Keratinocyte (primary cell): ENCODE measurements around the gene CHD2. TPM values are rescaled to one million over a fixed set of nuclear protein-coding genes. Genes with fewer than 3 reads are reported as not detected.

Experiments
- DNase-seq: peaks from one replicate; pipeline ENCODE4 v3.0.0-alpha.2; 2011; ENCODE audit warnings: low read depth, missing footprints, low spot score
- FAIRE-seq: peaks from 2 replicates; lab custom pipeline; 2011; peaks lifted over from hg19 to GRCh38; lab: Jason Lieb, UNC
- H2AFZ ChIP-seq: 2 replicates; pipeline ENCODE4 v1.6.0; 2012; ENCODE audit warnings: low read length, control low read depth, inconsistent platforms; ENCODE audit not compliant: control insufficient read depth
- H3K27ac ChIP-seq: 2 replicates; pipeline ENCODE4 v1.5.1; 2011; ENCODE audit warnings: low read length; ENCODE audit not compliant: control insufficient read depth, insufficient read depth
- H3K27me3 ChIP-seq: 3 replicates; pipeline ENCODE4 v1.6.0; 2011; ENCODE audit warnings: low read length; ENCODE audit not compliant: control insufficient read depth, insufficient read depth; ENCODE audit errors: extremely low read depth
- H3K36me3 ChIP-seq, 2 experiments: 2 replicates in 1 of 2; 3 replicates in 1 of 2; pipeline ENCODE4 v1.5.1; 2011; ENCODE audit warnings: low read length in 2 of 2, mild to moderate bottlenecking in 1 of 2; ENCODE audit not compliant: control insufficient read depth in 2 of 2, insufficient read depth in 2 of 2; ENCODE audit errors: extremely low read depth in 1 of 2
- H3K4me1 ChIP-seq: 3 replicates; pipeline ENCODE4 v1.5.1; 2011; ENCODE audit warnings: low read length; ENCODE audit not compliant: control insufficient read depth, insufficient read depth; ENCODE audit errors: extremely low read depth
- H3K4me2 ChIP-seq: 3 replicates; pipeline ENCODE4 v1.6.0; 2011; ENCODE audit warnings: low read depth, low read length; ENCODE audit not compliant: control insufficient read depth, insufficient read depth; ENCODE audit errors: extremely low read depth
- H3K4me3 ChIP-seq, 3 experiments: fragments of 200-600 bp in 1 of 3; sonication (generic) in 1 of 3; 2 replicates in 2 of 3; 3 replicates in 1 of 3; pipeline ENCODE4 v1.5.1; 2011 to 2016; ENCODE audit warnings: low read length in 3 of 3, mild to moderate bottlenecking in 3 of 3, control low read depth in 2 of 3, inconsistent platforms in 1 of 3, low read depth in 1 of 3, mixed read lengths in 1 of 3, mixed run types in 1 of 3, moderate library complexity in 1 of 3; ENCODE audit not compliant: control insufficient read depth in 2 of 3, insufficient read depth in 2 of 3; ENCODE audit errors: extremely low read depth in 1 of 3
- H3K79me2 ChIP-seq: 2 replicates; pipeline ENCODE4 v1.6.0; 2012; ENCODE audit warnings: low read length; ENCODE audit not compliant: control insufficient read depth, insufficient read depth
- H3K9ac ChIP-seq: 3 replicates; pipeline ENCODE4 v1.6.0; 2011; ENCODE audit warnings: low read length; ENCODE audit not compliant: control insufficient read depth, insufficient read depth; ENCODE audit errors: extremely low read depth
- H3K9me1 ChIP-seq: 3 replicates; pipeline ENCODE4 v1.6.0; 2011; ENCODE audit warnings: low read length; ENCODE audit not compliant: control insufficient read depth, insufficient read depth; ENCODE audit errors: extremely low read depth
- H3K9me3 ChIP-seq: 2 replicates; pipeline ENCODE4 v1.5.1; 2012; ENCODE audit warnings: low read depth, low read length; ENCODE audit not compliant: control insufficient read depth
- H4K20me1 ChIP-seq: 3 replicates; pipeline ENCODE4 v1.6.0; 2011; ENCODE audit warnings: low read length; ENCODE audit not compliant: control insufficient read depth, insufficient read depth; ENCODE audit errors: extremely low read depth
- EZH2 ChIP-seq: IDR thresholded peaks from one replicate; pipeline ENCODE4 v1.6.1; 2012; ENCODE audit warnings: inconsistent platforms, mild to moderate bottlenecking, low read length, moderate library complexity
- dilution Hi-C: fragments of 300-500 bp; cut with MboI; formaldehyde crosslinking; loops from one replicate; pipeline ENCODE4 v1.7.0; 2020; ENCODE audit warnings: low sequenced_read_pairs; ENCODE audit not compliant: extremely low pct_ligation_motif_present
- polyA plus RNA-seq, 5 experiments: library from polyadenylated mRNA; depleted of rRNA in 3 of 5; stranded (reverse) in 3 of 5; stranded (forward) in 1 of 5; unstranded in 1 of 5; fragments of >200 nt; gene quantifications; 1 replicate in 1 of 5; 2 replicates in 3 of 5; 3 replicates in 1 of 5; pipeline versions ENCODE4 v1.2.1 to v1.2.3, GENCODE V29; 2011 to 2012; ENCODE audit warnings: missing spikeins in 2 of 5, low read depth in 1 of 5, low replicate concordance in 1 of 5
- TF ChIP-seq, protein P1 (sequence below), 3 experiments: IDR thresholded peaks in 1 of 3; conservative IDR thresholded peaks in 1 of 3; optimal IDR thresholded peaks in 1 of 3; 2 replicates in 2 of 3; 3 replicates in 1 of 3; pipeline versions ENCODE3 to v1.5.1; 2011; ENCODE audit warnings: low read length in 3 of 3, mild to moderate bottlenecking in 3 of 3, moderate library complexity in 2 of 3, control low read depth in 1 of 3, inconsistent platforms in 1 of 3; ENCODE audit not compliant: insufficient read depth in 2 of 3; ENCODE audit errors: extremely low read depth in 1 of 3

The CHD2 gene
- polyA plus RNA-seq, 1 donor (not counting 4 experiments of a cell fraction or from before 2014, with no cell fraction given): 62.0 TPM

DNA sequence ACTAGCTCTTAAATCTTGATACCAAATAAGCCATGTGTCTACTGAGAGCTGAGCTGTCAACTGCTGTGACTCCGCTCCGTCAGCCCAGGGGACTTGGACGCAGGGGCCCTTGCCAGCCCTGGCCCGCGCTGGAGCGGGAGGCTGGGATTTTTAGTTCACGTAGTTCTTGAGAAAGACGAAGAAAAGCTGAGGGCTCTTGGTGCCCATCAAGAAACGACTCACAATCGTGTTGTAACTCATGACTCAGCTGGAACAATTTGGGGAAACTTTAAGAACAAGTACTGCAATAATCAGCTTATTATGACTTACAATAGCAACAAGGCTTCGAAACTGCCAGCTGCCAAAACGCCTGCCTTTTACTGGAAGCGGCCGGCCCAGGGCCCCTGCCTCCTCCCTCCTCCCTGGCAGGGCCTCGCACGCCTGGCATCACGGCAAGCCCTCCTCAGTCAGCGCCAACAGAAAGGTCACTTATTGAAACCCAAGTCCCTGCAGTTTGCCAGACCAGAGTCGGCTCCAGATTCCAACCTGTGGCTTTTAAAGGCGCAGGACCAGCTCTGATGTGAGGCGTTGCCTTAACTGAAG lies 128.6 kb downstream of the CHD2 start:
- H3K27ac ChIP-seq: peak overlapping the region; percentile 69
- peak overlapping the region; percentile 45 for H3K4me2 ChIP-seq
- H3K36me3 ChIP-seq: peaks cover 24 to 34% of the 10 kb centered on the region in 2 experiments
- H3K4me3 ChIP-seq: peak overlapping the region in 1 of 3 experiments; percentile 9
- H3K27me3 ChIP-seq: no peaks in the 10 kb centered on the region
- H3K9ac ChIP-seq: peak overlapping the region; percentile 58
- dilution Hi-C loops: no loop called here
- H3K9me1 ChIP-seq: peaks cover 13% of the 10 kb centered on the region
- FAIRE-seq (peak; percentile 86), DNase-seq (peak; percentile 54)
- TF ChIP-seq, protein P1, sequence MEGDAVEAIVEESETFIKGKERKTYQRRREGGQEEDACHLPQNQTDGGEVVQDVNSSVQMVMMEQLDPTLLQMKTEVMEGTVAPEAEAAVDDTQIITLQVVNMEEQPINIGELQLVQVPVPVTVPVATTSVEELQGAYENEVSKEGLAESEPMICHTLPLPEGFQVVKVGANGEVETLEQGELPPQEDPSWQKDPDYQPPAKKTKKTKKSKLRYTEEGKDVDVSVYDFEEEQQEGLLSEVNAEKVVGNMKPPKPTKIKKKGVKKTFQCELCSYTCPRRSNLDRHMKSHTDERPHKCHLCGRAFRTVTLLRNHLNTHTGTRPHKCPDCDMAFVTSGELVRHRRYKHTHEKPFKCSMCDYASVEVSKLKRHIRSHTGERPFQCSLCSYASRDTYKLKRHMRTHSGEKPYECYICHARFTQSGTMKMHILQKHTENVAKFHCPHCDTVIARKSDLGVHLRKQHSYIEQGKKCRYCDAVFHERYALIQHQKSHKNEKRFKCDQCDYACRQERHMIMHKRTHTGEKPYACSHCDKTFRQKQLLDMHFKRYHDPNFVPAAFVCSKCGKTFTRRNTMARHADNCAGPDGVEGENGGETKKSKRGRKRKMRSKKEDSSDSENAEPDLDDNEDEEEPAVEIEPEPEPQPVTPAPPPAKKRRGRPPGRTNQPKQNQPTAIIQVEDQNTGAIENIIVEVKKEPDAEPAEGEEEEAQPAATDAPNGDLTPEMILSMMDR (optimal IDR thresholded peaks at IDR 0.05 in 1 of 3, IDR thresholded peaks at IDR 0.05 in 1 of 3, conservative IDR thresholded peaks at IDR 0.05 in 1 of 3; ENCODE audit: extremely low read depth in 1 of 3, insufficient read depth in 2 of 3, low read length in 3 of 3): no peak
- TF ChIP-seq EZH2: no peak
- H4K20me1 ChIP-seq: peaks cover 14% of the 10 kb centered on the region
- peaks cover 34% of the 10 kb centered on the region for H3K4me1 ChIP-seq
- no peaks in the 10 kb centered on the region for H3K9me3 ChIP-seq
- peaks cover 9% of the 10 kb centered on the region for H3K79me2 ChIP-seq
- H2AFZ ChIP-seq: no peak overlapping the region

DNA sequence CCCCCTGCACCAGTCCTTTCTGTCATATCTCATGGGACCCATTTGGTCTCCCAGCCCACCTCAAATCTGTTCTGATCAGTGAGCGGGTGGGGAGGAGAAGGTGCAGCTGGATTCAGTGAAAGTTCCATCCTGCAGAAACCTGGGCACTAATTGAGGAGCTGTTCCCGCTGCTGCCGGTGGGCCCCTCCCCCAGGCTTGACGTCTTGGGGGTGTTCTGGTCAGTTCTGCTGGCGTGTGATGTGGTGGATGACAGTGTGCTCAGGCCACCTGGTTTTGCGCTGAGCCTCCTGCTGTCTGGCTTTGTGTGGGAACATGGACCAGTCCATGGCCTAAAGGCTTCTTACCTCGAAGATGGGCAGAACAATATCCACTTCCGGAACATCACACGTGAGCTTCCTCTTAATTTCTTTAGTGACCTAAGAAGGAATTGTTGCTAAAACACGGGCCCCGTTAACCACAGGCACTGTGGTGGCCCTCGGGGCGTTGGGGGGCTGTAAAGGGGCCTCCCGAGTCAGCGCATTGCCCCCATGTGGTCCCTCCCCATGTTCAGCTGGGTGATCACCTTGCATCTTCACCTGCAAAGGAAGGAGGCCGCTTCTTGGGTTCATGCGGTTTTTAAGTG lies 129.2 kb downstream of the CHD2 start:
- dilution Hi-C loops: no loop called here
- Histone ChIP-seq H3K4me2 (peak overlapping the region; percentile 45), H3K9me1 (peaks cover 13% of the 10 kb centered on the region), H3K4me1 (peaks cover 34% of the 10 kb centered on the region), H3K9ac (peak overlapping the region; percentile 35), H3K4me3 (no peak overlapping the region), H3K27me3 (no peaks in the 10 kb centered on the region), H4K20me1 (peaks cover 14% of the 10 kb centered on the region), H3K9me3 (no peaks in the 10 kb centered on the region), H3K36me3 (peaks cover 21 to 29% of the 10 kb centered on the region in 2 experiments), H3K79me2 (peaks cover 9% of the 10 kb centered on the region), H3K27ac (peak overlapping the region; percentile 69), H2AFZ (no peak overlapping the region)
- TF ChIP-seq, protein P1 (optimal IDR thresholded peaks at IDR 0.05 in 1 of 3, IDR thresholded peaks at IDR 0.05 in 1 of 3, conservative IDR thresholded peaks at IDR 0.05 in 1 of 3; ENCODE audit: extremely low read depth in 1 of 3, insufficient read depth in 2 of 3, low read length in 3 of 3): no peak
- no peak for TF ChIP-seq EZH2
- DNase-seq (no peak), FAIRE-seq (peak; percentile 23)
